ACHN (cell line): Measurements from ENCODE around the gene PCGF3.
"Not testable (repeated sequence)": the region's sequence is repeated elsewhere in the genome, so short reads cannot be mapped to it uniquely, and the experiment has no call there.

Experiments
- DNase-seq: peaks from one replicate; pipeline ENCODE4 v3.0.0-alpha.2; 2015
- in situ Hi-C: cut with HindIII; loops from 2 replicates; pipeline ENCODE4 v1.10.0; 2017; ENCODE audit warnings: low sequenced_read_pairs, low pct_ligation_motif_present, low pct_unique_long_range_greater_than_20kb

The PCGF3 gene

DNA sequence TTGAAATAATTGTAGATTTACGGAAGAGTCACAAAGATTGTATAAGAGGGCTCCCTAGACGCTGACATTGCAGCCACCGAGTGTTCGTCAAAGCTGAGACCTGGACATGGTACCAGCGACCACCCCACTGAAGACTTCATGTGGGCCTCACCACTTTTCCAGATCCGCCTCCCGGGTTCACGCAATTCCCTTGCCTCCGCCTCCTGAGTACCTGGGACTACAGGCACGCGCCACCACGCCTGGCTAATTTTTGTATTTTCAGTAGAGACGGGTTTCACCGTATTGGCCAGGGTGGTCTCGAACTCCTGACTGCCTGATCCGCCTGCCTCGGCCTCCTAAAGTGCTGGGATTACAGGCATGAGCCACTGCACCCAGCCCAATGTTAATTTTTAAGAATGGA is 90.6 kb downstream of the PCGF3 start:
- in situ Hi-C loops, result no loop called here
- DNase-seq, result no peak

DNA sequence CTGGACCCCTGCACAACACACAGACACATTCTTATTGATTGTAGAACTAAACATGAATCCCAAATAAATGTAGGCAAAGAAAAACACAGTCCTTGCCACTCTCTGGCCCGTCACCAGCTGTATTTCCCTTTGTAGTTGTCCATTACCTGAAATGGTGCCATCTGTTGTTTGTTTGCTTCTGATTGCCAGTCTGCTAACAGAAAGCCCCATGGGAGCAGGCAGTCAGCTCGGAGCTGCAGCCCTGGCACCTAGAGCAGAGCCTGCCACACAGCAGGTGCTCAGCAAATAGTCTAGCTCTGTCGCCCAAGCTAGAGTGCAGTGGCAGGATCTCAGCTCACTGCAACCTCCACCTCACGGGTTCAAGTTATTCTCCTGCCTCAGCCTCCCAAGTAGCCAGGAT is 91.4 kb downstream of the PCGF3 start:
- in situ Hi-C loops, result no loop called here
- no peak for DNase-seq

DNA sequence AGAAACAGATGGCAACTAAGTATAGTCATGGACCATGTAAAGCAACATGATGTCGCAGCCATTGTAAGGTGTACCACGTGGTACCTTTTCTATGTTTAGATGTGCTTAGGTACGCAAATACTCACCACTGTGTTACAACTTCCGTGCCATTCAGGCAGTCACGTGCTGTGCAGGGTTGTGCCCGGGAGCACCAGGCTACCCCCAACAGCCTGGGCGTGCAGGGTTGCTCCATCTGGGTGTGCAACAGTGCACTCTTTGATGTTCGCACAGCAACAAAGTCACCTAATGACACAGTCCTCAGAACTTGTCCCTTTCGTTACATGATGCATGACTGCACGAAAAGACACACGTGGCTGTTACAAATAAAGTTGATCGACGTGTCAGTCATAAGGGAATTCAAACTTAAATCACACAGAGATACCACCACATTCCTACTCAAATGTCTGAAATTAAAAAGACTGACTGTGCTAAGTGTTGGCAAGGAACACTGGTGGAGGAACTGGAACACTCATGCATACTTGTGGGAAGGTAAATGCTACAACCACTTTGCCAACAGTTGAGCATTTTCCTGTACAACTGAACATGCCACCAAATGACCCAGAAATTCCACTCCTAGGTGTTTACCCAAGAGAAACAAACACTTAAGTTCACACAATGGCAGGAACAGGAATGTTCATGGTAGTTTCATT is 95.9 kb downstream of the PCGF3 start:
- DNase-seq, result no peak
- in situ Hi-C loops, result no loop called here

DNA sequence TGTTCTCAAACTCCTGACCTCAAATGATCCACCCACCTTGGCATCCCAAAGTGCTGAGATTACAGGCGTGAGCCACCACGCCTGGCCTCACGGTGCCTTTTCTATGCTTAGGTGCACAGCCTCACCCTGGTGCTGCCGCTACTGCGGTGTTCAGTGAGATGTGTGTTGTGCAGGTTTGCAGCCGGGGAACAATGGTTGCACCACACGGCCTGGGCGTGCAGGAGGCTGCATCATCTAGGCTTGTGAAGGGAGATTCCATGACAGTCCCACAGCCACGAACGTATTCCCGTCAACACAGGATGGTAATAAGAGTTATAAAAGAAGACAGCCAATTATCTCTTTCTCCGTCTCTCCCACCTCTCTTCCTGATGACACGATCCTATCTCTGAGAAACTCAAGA is 98.3 kb downstream of the PCGF3 start:
- DNase-seq, result no peak

DNA sequence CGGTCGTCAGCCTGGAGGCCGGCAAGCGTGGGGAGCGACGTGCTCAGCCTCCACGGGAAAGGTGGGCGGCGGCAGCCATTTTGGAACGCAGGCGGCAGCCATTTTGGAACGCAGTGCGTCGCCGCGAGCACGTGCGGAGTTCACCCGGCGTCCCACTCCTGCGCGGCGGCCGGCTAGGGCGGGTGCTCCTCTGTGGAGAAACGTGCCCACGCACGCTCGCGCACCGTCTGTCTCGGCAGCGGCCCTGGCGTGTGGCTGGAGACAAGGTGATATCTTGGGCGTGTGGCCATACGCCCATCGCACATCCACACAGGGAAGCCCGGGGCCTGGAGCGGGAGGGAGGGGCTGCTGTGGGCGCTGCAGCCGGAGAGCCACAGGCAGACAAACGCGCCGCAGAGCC is 99.2 kb downstream of the PCGF3 start:
- DNase-seq, result no peak
- in situ Hi-C loops, result no loop called here

More for the DNA sequence above, 98.3 kb downstream of the PCGF3 start:
- in situ Hi-C loops, result no loop called here

DNA sequence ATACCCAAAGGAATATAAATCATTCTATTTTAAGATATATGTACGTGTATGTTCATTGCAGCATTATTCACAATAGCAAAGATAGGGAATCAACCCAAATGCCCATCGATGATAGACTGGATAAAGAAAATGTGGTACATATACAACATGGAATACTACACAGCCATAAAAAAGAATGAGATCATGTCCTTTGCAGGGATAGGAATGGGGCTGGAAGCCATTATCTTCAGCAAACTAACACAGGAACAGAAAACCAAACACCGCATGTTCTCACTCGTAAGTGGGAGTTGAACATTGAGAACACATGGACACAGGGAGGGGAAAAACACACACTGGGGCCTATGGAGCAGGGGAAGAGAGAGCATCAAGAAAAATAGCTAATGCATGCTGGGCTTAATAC is 101.3 kb downstream of the PCGF3 start:
- in situ Hi-C loops, result not testable (repeated sequence)

DNA sequence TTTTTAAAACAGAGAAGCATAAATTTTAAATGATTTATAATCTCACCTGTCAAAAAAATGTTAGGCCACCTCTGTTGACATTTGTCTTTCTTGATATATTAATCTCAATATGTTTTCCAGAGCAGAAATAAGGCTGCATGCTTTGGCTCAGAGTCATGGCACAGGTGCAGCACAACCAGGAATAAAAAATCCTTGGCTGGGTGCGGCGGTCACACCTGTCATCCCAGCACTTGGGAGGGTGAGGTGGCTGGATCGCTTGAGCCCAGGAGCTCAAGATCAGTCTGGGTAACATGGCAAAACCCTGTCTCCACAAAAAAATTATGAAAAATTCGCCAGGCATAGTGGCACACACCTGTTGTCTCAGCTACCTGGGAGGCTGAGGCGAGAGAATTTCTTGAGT is 102.2 kb downstream of the PCGF3 start:
- DNase-seq, result no peak
- in situ Hi-C loops, result no loop called here

More for the DNA sequence above, 101.3 kb downstream of the PCGF3 start:
- not testable (repeated sequence) for DNase-seq

DNA sequence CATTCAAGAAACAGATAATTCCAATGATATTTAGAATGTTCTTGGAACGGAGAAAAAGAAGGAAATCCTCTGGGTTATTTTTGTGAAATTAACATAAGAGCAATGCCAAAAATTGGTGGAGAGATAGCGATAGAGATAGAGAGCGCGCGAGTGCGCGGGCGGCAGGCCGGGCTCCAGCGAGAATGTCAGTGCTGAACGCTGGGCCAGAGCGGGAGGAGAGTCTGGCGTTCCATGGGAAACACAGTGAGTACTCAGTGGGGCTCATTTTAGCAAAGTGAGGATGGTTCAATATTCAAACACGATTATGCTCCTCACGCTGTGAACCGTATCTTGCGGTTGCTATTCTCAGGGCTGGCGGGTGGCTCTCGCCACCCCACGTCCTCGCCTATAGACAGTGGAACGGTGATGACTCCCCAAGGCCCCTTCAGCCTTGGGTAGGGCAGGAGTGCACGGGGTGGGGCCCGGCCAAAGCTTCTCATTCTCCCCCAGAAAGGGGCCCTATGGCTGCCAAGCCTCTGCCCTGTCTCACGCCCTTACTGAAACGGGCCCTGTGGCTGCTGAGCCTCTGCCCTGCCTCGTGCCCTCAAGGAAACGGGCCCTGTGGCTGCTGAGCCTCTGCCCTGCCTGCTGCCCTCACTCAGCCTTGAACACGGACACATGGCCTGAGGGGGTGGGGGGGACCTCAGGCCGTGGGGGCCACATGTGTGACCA is 103.4 kb downstream of the PCGF3 start:
- no peak for DNase-seq
- in situ Hi-C loops, result no loop called here

DNA sequence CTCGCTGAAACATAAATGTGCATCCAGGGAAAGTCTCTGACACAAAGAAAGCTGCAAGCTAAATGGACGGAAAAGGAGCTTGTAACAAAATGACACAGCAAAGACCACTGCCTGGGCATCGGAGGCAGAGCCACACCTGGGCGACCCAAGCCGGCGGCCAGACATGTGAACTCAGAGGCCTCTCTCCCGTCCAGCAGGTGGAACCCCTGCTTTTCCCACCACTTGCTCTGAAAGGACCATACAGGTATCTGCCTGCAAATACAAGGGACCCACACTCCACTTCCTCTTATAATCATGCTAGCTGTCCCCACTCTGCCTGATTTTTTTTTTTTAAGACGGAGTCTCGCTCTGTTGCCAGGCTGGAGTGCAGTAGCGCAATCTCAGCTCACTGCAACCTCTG is 108.3 kb downstream of the PCGF3 start:
- in situ Hi-C loops, result no loop called here
- DNase-seq, result no peak

DNA sequence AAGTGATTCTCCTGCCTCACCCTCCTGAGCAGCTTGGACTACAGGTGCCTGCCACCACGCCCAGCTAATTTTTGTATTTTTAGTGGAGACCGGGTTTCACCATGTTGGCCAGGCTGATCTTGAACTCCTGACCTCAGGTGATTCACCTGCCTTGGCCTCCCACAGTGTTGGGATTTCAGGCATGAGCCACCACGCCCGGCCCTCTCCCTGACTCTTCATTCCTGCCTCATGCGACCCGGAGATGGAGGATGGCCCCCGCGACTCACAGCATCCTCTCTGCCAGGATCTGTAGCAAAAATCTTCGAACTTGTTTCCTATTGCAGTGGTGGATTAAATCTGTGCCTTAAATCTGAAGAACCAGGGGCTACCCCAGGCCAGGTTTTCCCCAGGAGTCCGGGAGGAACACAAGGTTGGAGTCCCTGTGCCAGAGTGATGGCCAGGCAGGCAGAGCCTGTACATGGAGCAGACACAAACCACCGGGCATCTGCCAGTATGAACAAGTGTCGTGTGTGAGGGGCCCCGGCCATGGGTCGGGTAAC is 108.7 kb downstream of the PCGF3 start:
- in situ Hi-C loops, result no loop called here
- DNase-seq, result no peak

DNA sequence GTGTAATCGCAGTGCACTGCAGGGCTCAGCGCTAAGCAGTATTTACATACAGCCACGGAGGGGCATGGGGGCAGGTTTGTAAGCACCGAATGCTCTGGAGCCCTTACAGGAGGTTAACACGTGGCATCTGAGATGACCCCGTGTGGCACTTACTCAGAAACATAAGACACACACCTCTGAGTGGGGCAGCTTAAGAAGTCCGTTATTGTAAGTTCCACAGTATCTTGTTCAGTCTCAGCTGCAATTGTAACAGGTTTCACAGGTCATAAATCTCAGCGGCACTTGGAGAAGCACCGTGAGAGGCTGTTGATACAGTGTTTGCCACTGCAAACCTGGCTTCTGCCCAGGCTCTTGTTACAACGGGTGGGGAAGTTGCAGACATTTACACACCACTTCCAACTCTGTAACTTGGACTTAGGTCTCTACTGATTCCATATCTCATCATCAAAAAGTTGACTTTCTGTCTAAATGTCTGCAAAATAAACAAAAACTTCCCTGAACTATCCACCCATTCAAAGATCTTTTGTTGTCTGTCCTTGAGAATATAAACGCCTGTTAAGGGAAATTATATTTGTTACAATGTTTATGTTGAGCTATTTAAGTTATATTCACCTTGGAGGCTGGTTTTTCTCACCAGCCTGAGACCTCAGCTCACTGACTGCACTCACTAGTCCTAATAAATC is 110.0 kb downstream of the PCGF3 start:
- no peak for DNase-seq
- in situ Hi-C loops, result no loop called here

DNA sequence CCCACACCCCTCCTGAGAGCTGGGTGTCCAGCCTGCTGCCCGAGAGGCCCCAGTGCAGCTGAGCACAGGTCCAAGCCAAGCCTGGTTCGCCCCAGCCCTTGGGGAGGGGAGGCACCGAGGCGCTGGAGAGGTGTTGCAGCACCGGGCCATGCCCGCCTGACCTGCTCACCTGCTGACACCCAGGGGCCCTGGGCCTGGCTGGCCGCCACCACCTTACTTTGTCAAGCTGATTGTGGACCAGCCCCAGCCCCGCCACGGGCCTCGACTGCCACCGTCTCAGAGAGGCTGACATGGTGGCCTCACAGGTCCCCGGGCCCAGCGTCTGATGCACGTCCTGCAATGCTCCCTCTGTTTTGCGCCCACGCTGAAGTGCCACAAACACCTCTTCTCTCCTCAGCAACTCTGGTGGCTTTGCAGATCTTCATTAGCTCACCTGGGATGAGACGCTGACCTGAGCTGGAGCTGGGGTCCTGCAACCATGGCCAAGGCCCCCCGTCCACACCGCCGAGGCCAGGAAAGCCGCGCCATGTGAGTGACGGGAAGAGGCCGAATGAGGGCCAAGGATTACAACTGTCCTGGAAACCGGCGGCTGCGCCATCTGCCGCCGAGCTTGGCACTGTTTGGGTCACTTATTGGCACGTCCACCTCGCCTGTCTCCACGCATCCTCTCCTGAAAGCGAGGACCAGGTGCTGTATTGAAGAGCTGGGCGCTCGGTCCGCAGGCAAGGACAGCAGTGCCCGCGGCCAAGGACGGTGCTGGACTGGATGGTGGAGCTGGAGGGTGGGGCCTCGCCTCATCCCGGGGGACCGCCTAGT is 112.7 kb downstream of the PCGF3 start:
- no peak for DNase-seq
- in situ Hi-C loops, result no loop called here

DNA sequence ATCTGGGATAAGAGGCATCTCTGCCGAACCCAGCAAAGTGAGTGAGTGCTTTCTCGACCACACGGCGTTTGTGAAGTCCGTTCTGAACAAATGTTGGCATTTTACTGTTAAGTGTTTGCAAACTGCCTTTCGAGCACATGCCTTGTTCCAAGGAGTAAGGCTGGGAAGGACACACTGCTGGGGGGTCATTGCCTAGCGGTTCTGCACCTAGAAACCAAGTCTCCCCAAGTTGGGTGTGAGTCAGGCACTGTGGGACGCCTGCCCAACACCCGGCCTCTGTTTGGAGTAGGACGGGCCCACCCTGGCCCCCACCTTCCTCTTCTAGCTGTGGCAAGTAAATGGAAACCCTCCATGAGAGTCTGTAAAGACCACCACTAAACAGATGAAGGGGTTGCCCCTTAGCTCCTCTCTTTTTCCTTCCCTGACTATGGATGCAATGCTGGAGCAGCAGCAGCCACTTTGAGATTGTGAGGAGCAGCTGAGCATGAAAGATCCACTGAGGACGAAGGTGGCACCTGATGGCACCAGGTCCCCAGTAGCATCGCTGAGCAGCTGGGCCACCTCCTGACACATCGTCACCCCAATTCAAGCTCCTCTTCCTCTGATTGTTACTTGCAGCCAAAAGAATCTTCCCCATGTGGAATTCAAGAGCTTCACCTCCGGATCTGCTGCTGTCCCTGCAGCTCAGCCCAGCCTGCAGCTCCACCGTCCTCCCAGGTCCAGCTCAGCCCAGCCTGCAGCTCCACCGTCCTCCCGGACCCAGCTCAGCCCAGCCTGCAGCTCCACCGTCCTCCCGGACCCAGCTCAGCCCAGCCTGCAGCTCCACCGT is 114.0 kb downstream of the PCGF3 start:
- in situ Hi-C loops, result no loop called here
- no peak for DNase-seq
